SK-N-SH treated with all-trans-retinoic acid at 6 μM for 48 hours (cell line): ENCODE results near the gene VSIR.

Source experiments
- ATAC-seq: fragments of 200-7000 bp; cut with Tn5 transposase; 3 replicates; pipeline ENCODE4 v1.9.1; 2020; ENCODE audit warnings: mild to moderate bottlenecking, moderate library complexity
- ARNTL ChIP-seq: fragments of 450-650 bp; formaldehyde crosslinking; IDR thresholded peaks from 2 replicates; pipeline ENCODE4 v1.5.0; 2020; ENCODE audit warnings: low read depth, mild to moderate bottlenecking, moderate library complexity, borderline replicate concordance
- BACH2 ChIP-seq: fragments of 250-450 bp; sonication (Bioruptor Pico); IDR thresholded peaks from 2 replicates; pipeline ENCODE4 v1.9.0; 2021; ENCODE audit warnings: mild to moderate bottlenecking, borderline replicate concordance
- ISL1 ChIP-seq: fragments of 250-450 bp; sonication (Bioruptor Pico); IDR thresholded peaks from 2 replicates; pipeline ENCODE4 v2.1.2; 2022; ENCODE audit warnings: mild to moderate bottlenecking, moderate library complexity
- PPARA ChIP-seq: fragments of 250-450 bp; sonication (Bioruptor Pico); IDR thresholded peaks from 2 replicates; pipeline ENCODE4 v1.5.0; 2020; ENCODE audit warnings: mild to moderate bottlenecking, borderline replicate concordance
- RARB ChIP-seq: fragments of 250-450 bp; sonication (Bioruptor Pico); IDR thresholded peaks from 2 replicates; pipeline ENCODE4 v1.8.0; 2021; ENCODE audit warnings: mild to moderate bottlenecking, moderate library complexity
- SNAI2 ChIP-seq: fragments of 250-450 bp; sonication (Bioruptor Pico); IDR thresholded peaks from 2 replicates; pipeline ENCODE4 v1.5.0; 2020; ENCODE audit warnings: mild to moderate bottlenecking, moderate library complexity
- TCF4 ChIP-seq: fragments of 250-450 bp; sonication (Bioruptor Pico); IDR thresholded peaks from 2 replicates; pipeline ENCODE4 v1.8.0; 2021; ENCODE audit warnings: mild to moderate bottlenecking, moderate library complexity, borderline replicate concordance
- TOX ChIP-seq: fragments of 250-450 bp; sonication (Bioruptor Pico); IDR thresholded peaks from 2 replicates; pipeline ENCODE4 v1.8.0; 2021; ENCODE audit warnings: mild to moderate bottlenecking, moderate library complexity, borderline replicate concordance
- ZC3H10 ChIP-seq: fragments of 250-450 bp; sonication (Bioruptor Pico); IDR thresholded peaks from 2 replicates; pipeline ENCODE4 v1.5.1; 2021; ENCODE audit warnings: mild to moderate bottlenecking, moderate library complexity
- ZFP3 ChIP-seq: fragments of 250-450 bp; sonication (Bioruptor Pico); IDR thresholded peaks from 2 replicates; pipeline ENCODE4 v1.5.0; 2020; ENCODE audit warnings: mild to moderate bottlenecking, moderate library complexity
- ZFP30 ChIP-seq: fragments of 450-650 bp; formaldehyde crosslinking; IDR thresholded peaks from 2 replicates; pipeline ENCODE4 v1.5.0; 2022; ENCODE audit warnings: mild to moderate bottlenecking, moderate library complexity
- ZNF565 ChIP-seq: fragments of 450-650 bp; formaldehyde crosslinking; conservative IDR thresholded peaks from 2 replicates; pipeline ENCODE4 v1.5.0; 2020; ENCODE audit warnings: low read depth, mild to moderate bottlenecking, moderate library complexity
- ZNF70 ChIP-seq: fragments of 450-650 bp; formaldehyde crosslinking; IDR thresholded peaks from 2 replicates; pipeline ENCODE4 v1.5.0; 2020; ENCODE audit warnings: mild to moderate bottlenecking, moderate library complexity
- TF ChIP-seq, protein P1 (sequence below): fragments of 250-450 bp; sonication (Bioruptor Pico); IDR thresholded peaks from 2 replicates; pipeline ENCODE4 v1.5.0; 2020; ENCODE audit warnings: mild to moderate bottlenecking, moderate library complexity
- TF ChIP-seq, protein P2 (sequence below): fragments of 250-450 bp; sonication (Bioruptor Pico); IDR thresholded peaks from 2 replicates; pipeline ENCODE4 v1.5.1; 2021; ENCODE audit warnings: mild to moderate bottlenecking, moderate library complexity
- TF ChIP-seq, protein P3 (sequence below): fragments of 250-450 bp; sonication (Bioruptor Pico); IDR thresholded peaks from 2 replicates; pipeline ENCODE4 v1.8.0; 2021; ENCODE audit warnings: low read depth, mild to moderate bottlenecking, moderate library complexity, borderline replicate concordance
- TF ChIP-seq, protein P4 (sequence below): fragments of 250-450 bp; sonication (Bioruptor Pico); IDR thresholded peaks from 2 replicates; pipeline ENCODE4 v1.8.0; 2020; ENCODE audit warnings: mild to moderate bottlenecking, moderate library complexity, borderline replicate concordance
- TF ChIP-seq, protein P5 (sequence below): fragments of 250-450 bp; sonication (Bioruptor Pico); IDR thresholded peaks from 2 replicates; pipeline ENCODE4 v1.5.1; 2020; ENCODE audit warnings: low read depth, mild to moderate bottlenecking, moderate library complexity

Gene VSIR

DNA sequence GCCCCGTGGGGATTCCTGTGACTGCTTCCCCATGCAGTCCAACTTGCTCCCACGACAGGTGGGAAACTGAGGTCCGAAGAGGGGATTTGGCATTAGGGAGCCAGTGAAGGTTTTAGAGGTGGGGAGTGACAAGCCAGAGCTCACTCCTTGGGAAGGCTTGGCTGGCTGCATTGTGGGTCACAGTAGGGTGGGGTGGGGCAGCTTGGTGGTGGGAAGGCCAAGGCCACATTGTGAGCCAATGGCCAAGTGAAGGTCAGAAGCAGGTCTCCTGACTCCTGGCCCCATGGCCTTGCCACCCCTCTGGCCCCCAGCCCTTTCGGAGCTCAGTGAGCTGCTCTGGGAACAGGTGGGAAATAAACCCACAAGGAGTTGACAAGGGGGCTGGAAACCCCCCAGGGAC, 56.3 kb downstream of the VSIR start:
- TF ChIP-seq ZNF70 (CRISPR knock-in tag) = no peak
- TF ChIP-seq, protein P1, sequence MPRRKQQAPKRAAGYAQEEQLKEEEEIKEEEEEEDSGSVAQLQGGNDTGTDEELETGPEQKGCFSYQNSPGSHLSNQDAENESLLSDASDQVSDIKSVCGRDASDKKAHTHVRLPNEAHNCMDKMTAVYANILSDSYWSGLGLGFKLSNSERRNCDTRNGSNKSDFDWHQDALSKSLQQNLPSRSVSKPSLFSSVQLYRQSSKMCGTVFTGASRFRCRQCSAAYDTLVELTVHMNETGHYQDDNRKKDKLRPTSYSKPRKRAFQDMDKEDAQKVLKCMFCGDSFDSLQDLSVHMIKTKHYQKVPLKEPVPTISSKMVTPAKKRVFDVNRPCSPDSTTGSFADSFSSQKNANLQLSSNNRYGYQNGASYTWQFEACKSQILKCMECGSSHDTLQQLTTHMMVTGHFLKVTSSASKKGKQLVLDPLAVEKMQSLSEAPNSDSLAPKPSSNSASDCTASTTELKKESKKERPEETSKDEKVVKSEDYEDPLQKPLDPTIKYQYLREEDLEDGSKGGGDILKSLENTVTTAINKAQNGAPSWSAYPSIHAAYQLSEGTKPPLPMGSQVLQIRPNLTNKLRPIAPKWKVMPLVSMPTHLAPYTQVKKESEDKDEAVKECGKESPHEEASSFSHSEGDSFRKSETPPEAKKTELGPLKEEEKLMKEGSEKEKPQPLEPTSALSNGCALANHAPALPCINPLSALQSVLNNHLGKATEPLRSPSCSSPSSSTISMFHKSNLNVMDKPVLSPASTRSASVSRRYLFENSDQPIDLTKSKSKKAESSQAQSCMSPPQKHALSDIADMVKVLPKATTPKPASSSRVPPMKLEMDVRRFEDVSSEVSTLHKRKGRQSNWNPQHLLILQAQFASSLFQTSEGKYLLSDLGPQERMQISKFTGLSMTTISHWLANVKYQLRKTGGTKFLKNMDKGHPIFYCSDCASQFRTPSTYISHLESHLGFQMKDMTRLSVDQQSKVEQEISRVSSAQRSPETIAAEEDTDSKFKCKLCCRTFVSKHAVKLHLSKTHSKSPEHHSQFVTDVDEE (CRISPR knock-in tag) = no peak
- TF ChIP-seq, protein P2, sequence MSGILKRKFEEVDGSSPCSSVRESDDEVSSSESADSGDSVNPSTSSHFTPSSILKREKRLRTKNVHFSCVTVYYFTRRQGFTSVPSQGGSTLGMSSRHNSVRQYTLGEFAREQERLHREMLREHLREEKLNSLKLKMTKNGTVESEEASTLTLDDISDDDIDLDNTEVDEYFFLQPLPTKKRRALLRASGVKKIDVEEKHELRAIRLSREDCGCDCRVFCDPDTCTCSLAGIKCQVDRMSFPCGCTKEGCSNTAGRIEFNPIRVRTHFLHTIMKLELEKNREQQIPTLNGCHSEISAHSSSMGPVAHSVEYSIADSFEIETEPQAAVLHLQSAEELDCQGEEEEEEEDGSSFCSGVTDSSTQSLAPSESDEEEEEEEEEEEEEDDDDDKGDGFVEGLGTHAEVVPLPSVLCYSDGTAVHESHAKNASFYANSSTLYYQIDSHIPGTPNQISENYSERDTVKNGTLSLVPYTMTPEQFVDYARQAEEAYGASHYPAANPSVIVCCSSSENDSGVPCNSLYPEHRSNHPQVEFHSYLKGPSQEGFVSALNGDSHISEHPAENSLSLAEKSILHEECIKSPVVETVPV = no peak
- no peak for TF ChIP-seq ISL1
- TF ChIP-seq, protein P3, sequence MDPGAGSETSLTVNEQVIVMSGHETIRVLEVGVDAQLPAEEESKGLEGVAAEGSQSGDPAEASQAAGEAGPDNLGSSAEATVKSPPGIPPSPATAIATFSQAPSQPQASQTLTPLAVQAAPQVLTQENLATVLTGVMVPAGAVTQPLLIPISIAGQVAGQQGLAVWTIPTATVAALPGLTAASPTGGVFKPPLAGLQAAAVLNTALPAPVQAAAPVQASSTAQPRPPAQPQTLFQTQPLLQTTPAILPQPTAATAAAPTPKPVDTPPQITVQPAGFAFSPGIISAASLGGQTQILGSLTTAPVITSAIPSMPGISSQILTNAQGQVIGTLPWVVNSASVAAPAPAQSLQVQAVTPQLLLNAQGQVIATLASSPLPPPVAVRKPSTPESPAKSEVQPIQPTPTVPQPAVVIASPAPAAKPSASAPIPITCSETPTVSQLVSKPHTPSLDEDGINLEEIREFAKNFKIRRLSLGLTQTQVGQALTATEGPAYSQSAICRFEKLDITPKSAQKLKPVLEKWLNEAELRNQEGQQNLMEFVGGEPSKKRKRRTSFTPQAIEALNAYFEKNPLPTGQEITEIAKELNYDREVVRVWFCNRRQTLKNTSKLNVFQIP (CRISPR knock-in tag) = no peak
- no peak for TF ChIP-seq PPARA (CRISPR knock-in tag)
- TF ChIP-seq, protein P4, sequence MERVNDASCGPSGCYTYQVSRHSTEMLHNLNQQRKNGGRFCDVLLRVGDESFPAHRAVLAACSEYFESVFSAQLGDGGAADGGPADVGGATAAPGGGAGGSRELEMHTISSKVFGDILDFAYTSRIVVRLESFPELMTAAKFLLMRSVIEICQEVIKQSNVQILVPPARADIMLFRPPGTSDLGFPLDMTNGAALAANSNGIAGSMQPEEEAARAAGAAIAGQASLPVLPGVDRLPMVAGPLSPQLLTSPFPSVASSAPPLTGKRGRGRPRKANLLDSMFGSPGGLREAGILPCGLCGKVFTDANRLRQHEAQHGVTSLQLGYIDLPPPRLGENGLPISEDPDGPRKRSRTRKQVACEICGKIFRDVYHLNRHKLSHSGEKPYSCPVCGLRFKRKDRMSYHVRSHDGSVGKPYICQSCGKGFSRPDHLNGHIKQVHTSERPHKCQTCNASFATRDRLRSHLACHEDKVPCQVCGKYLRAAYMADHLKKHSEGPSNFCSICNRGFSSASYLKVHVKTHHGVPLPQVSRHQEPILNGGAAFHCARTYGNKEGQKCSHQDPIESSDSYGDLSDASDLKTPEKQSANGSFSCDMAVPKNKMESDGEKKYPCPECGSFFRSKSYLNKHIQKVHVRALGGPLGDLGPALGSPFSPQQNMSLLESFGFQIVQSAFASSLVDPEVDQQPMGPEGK = no peak
- no peak for TF ChIP-seq ZFP30 (CRISPR knock-in tag)
- no peak for TF ChIP-seq ARNTL (CRISPR knock-in tag)
- TF ChIP-seq SNAI2 = no peak
- no peak for TF ChIP-seq ZFP3 (CRISPR knock-in tag)
- TF ChIP-seq BACH2 (CRISPR knock-in tag) = no peak
- TF ChIP-seq TOX = no peak
- TF ChIP-seq, protein P5, sequence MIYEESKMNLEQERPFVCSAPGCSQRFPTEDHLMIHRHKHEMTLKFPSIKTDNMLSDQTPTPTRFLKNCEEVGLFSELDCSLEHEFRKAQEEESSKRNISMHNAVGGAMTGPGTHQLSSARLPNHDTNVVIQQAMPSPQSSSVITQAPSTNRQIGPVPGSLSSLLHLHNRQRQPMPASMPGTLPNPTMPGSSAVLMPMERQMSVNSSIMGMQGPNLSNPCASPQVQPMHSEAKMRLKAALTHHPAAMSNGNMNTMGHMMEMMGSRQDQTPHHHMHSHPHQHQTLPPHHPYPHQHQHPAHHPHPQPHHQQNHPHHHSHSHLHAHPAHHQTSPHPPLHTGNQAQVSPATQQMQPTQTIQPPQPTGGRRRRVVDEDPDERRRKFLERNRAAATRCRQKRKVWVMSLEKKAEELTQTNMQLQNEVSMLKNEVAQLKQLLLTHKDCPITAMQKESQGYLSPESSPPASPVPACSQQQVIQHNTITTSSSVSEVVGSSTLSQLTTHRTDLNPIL = no peak
- TF ChIP-seq RARB = no peak
- no peak for TF ChIP-seq TCF4 (CRISPR knock-in tag)
- no peak for ATAC-seq

DNA sequence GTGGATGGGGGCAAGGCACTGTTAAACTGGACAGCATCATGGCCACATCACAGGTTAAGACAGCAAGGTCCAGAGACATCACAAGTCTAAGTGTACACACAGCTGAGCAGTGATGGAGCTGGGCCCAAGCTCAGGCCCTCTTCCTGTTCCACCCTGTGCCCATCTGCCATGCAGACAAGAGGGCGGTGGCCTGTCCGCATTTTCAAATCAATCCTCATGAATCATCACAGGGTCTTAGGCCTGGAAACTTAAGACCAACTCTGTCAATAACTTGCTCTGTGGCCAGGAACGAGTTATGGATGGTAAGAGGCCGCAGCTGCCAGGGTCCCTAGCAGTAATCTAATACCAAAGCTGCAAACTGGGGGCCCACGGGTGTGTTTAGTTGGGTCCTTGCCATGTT, 56.9 kb downstream of the VSIR start:
- no peak for ATAC-seq
- TF ChIP-seq ZC3H10 (CRISPR knock-in tag) (no peak), BACH2 (CRISPR knock-in tag) (no peak), ZFP30 (CRISPR knock-in tag) (no peak), ZNF565 (CRISPR knock-in tag) (no peak), TOX (no peak), ZNF70 (CRISPR knock-in tag) (no peak)
- TF ChIP-seq, protein P5 = no peak
- TF ChIP-seq, protein P2 = no peak
- TF ChIP-seq, protein P3 (CRISPR knock-in tag) = no peak
- TF ChIP-seq, all 23 proteins: peak for 0
